Activated T-cell treated with anti-CD3 and anti-CD28 coated beads for 4 hours (primary cell): ENCODE results near the gene TNNT1.
A peak's percentile ranks its signal among the peaks of the same experiment; 100 is the strongest.
"Not testable (repeated sequence)": the region's sequence is repeated elsewhere in the genome, so short reads cannot be mapped to it uniquely, and the experiment has no call there.

Experiments used
- DNase-seq: peaks from one replicate; pipeline ENCODE4 v3.0.0-alpha.2; 2020

TNNT1 gene, protein sequence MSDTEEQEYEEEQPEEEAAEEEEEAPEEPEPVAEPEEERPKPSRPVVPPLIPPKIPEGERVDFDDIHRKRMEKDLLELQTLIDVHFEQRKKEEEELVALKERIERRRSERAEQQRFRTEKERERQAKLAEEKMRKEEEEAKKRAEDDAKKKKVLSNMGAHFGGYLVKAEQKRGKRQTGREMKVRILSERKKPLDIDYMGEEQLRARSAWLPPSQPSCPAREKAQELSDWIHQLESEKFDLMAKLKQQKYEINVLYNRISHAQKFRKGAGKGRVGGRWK

DNA sequence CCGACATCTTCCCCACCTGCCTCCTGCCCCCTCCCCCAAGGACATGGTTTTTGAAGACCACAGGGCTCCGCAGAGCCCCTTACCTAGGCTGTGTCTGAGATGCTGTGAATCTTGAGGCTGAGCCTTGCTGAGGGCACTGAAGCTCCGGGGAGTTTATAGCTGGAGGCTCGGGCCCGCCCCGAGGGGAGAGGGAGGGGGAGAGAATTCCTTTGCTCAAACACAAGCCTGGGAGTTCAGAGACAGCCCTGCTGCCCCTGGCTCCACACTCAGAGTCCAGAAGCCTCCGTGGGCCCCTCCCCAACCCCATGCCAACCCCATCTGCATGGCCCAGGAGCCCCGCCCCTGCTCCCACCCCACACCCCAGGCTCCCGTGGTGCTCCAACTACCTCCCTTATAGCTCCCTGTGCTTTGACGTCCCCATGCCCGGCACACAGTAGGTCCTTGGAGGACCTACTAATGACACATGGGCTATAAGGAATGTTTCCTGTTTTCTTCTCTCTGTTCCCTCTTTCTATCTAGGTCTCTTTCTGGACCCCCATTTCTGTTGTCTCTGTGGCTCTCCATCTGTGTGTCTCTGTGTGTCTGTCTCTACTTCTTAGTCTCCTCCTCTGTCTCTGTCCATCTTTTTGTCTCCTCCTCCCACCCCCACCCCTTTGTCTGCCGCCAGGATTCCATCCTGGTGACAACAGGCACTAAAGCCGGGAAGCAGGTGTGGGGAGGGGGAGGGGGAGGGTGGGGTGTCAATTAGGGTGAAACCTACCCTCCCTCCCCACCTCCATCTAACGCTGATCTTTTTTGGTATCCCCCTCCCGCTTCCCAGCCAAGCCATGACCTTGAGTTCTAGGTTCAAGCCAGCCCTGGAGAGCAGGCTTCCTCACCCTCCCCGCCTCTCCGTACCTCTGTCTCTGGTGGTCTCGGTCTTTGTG lies at the start of gene TNNT1:
Gene TNNT1 (minus strand): TSS at position 129 of the 926 bp plus-strand sequence. CDS start 2,049 bp downstream, outside the sequence.
- no peak for DNase-seq

DNA sequence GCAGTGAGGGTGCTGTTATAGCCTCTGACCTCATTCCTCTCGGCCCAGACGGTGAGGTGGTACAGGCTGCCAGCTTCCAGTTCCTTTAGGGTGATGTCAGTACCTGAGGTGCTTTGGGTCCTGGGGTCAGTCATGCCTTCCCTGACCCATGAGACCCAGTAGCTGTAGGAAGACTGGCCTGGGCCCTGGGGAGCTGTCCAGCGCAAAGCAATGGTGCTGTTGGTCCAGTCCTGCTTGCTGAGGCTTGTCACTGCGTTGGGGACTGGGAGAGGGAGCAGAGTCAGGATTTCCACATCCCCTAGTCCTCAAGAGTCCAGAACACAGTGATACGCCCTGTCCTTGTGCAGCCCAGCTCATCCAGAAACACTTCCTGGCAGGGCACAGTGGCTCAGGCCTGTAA lies 49.6 kb upstream of the TNNT1 start:
- DNase-seq = no peak

DNA sequence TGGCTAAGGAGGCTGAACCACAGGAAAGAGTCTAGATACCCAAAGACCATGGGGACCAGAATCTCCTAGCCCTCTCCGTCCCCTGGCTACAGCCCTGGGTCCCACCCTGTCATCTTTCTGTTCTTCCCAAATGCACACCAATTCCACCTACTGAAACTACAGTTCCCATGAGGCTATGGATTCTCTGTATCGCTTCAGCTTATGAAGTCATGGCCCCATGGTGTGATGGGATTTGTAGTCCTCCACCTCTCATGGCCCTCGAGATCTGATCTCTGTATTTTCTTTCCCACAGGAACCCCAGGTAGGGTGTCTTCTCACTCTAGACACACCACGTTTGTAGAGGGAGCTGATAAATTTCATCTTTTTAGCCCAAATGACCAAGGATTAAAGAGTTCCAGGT lies 48.5 kb upstream of the TNNT1 start:
- no peak for DNase-seq

DNA sequence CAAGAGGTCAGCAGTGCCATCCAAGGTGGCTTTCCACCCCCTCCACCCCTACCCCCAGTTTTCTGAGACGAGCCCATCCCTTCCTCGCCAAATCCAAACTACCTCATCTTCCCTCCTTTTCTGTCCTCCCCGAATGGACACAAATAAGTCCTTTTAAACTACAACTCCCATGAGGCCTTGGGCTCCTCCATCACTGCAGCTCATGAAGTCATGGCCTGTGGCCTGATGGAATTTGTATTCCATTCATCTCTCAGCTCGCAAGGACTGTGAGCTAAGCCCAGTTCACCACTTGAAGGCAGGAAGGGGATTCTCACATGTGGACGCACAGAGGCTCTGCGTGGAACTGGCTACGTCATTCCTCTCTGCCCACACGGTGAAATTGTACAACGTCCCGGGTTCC lies 47.8 kb upstream of the TNNT1 start:
- DNase-seq = no peak

DNA sequence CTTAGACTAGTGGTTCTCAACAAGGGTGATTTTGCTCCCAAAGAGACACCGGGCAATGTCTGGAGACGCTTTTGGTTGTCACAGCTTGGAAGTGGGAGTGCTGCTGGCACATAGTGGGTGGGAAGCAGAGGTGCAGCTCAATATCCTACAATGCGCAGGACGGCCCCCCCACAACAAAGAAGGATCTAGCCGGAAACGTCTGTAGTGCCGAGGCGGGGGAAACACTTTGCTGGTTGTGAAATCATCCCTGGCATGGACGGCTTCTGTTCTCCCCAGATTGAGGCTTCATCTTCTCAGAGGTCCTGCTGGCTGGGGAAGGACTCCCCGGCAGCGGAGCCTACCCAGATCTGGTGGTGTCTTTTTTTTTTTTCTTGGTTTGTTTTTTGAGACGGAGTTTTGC lies 44.5 kb upstream of the TNNT1 start:
- DNase-seq = no peak

DNA sequence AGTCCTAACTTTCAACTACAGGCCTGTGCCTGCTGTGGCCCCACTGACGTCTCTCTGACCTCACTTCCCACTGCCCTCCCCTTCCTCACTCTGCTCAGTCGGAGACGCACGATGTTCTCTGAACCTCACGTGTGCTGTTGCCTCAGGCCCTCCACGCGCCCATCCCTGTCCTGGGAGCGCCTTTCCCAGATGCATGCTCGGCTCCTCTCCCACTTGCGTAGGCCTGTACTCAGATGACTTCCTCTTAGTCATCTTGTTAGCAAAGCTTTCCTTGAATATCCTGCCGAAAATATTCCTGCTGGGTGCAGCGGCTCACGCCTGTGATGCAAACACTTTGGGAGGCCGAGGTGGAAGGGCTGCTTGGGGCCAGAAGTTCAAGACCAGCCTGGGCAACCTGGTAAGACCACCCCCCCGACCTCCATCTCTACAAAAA lies 40.4 kb upstream of the TNNT1 start:
- DNase-seq = no peak

DNA sequence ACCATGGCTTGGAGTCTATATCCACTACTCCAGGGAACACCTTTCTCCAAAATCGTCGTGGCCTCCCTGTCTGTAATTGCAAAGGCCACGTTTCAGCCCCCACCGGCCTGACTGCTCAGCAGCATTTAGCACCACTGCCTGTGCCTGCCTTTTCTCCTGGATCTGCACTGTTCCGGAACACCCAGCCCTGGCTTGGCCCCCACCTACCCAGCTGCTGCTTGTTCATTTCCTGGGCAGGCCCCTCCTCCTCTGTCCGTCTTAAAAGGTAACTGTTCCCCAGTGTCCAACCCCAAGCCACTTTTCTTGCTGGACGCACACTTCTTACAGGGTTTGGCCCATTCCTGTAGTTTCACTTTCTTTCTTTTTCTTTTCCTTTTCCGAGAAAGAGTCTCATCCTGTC lies 39.6 kb upstream of the TNNT1 start:
- no peak for DNase-seq

DNA sequence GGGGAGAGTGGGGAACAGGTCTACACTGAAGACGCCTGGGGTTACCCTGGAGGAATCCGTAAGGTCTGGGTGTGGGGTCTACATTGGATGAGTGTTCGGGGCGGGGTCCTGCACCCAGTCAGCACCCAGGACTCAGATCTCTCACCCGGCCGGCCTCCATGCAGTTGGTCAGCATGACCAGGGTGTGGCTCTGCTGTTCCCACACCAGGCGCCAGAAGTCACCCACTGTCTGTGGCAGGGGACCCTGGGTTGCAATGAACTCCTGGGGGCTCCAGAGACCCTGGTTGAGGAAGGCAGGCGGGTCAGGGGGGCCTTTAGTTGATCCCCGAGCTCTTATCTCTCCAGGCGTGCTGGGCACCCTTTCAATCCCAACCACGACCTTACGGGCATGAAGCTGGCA lies 37.1 kb upstream of the TNNT1 start:
- no peak for DNase-seq

DNA sequence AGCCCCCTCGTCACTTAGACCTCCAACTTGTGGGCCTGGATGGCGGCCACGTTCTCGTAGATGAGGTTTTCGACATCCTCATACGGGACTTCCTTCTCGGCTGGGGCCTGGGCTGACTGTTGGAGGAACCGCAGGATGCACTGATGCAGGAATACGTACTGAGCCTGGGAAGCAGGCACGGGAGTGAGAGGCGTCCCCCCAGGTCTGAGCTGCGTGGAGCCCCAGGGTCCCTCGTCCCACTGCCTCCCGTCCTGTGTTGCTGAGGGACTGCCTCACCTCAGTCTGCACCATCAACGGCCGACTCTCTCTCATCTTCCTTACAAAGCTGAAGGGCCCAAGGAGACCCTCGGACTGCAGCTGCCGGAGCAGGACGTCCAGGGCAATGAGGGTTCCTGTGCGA lies 32.7 kb upstream of the TNNT1 start:
- no peak for DNase-seq

DNA sequence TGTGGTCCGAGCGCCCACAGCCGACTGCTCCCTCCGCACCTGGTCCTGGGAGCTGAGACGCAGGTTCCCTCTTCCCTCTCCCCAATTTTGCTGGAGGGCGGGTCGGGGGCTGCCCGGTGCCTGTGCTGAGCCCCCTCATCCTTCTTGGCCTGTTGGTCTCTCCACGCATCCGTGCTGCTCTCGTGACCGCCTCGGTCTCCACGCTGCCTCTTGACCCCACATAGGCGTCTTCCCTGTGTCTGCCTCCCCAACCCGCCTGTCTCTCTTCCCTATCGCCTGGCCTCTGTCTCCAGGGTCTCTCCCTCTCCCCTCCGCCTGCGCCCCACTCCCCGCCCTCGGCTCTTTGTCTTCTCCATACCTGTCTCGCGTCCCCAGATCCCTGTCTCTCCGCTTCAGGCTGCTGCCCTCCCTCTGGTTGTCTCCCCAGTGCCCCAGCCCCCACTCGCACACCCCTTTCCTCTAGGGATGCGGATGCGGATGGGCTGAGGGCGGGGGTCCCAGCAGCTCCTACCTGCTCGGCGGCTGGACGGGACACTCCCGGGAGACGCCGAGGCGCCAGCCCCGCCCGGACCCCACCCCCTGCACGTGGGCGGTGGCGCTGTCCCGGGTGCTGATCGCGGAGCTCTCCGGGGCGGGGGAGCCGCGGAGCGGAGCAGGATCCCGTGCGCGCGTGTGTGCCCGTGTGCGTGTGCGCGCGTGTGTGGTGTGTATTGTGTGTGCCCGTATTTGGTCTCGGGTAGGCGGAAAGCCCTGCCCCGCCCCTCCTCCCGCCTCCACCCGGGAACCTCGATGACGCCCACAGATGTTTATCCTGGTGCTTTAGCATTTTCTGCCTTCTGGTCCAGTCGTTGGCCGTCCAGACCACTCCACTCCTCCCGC lies 30.8 kb upstream of the TNNT1 start, which contains the start of gene SYT5:
Gene SYT5 (minus strand): TSS at position 684 of the 879 bp plus-strand sequence. CDS start 1,248 bp downstream, outside the sequence.
- peak; percentile 48 for DNase-seq

DNA sequence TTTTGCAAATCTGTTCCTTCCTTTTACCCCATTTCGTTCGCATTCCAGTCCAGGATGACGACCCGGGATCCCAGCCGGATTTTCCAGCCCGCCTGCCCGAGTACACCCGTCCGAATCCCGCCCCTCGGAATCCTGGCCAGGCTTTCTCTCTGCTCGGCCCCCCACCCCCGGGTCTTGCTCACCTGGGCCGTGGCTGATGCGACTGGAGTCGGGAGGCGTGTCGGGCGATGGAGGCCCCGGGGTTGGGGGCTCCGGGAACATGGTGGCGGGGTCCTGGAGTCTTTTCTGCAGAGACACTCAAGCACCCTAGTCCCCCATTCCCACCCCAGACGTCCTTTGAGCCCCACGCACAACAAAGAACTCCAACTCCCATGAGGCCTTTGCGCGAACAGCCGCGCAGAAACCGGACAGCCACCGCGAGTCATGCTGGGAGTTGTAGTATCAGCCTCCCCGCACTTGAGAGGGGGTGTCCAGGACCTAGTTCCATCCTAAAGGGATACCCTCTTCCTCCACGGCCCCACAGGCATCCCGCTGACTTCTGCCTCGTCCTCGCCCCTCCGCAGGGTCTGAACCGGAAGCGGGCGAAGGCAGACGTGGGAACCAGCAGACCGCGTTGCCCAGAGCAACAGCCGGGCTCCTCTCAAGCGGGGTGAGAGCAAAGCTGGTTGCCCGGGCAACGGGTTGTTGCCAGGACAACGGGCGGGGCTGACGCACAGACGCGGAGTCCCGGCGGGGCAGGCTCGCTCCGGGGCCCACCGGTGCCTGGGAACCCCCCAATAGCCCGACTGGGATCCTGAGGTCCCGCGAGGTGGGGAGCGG lies 30.0 kb upstream of the TNNT1 start:
- peak; percentile 89 for DNase-seq

DNA sequence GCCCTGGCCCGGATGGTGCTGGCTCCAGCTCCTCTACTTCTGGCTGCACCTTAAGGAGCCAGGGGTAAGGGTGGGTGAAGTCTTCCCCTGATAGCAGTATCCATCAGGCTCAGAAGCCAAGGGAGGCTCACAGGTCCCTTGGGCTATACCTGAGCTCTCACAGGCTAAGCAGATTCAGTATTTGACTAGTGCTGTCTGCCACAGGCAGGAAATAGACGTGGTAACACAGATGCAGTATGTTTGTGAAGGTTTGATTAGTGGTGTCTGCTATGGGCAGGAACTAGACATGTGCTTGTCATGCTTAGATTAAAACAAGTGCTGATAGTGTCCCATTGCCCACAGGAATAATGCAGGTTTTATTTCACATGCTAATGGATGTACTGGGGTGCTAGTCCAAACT lies 27.1 kb upstream of the TNNT1 start:
- no peak for DNase-seq

DNA sequence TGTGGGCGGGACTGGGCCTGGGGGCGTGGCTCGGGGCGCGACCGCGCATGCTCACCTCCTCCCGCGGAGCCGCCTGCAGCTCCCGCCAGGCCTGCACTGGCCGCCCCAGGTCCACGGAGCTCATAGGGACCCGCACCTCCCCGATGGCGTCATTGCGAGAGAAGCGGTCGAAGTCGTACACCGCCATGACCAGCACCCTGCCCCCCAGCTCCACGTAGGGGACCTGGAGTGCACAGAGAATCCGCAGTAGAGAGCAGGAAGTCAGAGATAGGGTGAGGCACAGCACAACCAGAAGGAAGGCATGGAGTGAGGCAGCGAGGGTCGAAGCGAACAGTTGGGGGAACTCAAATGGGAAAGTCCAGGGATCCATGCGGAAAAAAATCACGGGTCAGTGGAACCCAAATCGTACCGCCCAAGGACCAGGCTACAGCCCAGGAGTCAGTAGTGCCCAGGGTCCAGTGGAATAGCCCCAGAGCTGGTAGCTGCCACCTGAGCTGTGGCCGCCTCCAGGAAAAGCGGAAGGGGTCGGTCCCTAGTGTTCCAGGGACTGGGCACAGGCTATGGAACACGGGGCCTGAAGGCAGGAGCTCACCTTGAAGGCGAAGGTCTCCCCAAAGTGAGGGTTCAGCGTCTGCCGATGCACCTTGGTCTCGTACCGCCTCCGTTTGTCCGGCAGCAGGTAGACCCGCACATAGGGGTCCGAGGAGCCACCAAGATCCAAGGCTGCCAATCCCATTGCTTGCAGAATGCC lies 26.3 kb upstream of the TNNT1 start:
- no peak for DNase-seq

DNA sequence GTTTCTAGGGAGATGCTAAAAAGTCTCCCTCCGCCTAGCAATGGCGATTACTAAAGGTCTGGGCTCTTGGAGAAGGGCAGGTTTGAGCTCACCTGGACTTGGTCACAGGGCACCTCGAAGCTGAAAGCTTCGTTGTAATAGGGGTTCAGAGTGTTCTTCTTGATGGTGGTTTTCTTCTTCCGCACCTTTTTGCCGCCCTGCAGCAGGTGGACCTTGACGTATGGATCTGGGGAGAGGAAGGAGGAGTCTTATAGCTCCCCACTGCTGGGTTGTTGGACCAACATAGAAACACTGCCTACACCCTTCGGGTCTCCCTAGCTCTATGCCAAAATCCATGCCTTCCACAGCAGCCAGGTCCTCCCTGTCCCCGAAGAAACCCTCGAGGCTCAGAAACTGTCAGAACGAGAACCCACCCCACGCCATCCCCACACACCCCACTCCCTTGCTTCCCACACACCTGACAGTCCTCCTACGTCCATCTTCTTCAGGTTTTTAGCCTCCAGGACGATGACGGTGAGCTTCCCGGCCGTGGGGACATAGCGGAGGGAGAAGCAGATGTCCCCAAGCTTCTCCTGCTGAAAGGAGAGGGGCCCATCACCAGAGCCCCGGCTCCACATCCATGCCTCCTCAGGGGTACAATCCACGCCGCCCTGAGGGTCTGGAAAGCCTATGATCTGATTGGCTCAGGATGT lies 25.6 kb upstream of the TNNT1 start:
- no peak for DNase-seq

DNA sequence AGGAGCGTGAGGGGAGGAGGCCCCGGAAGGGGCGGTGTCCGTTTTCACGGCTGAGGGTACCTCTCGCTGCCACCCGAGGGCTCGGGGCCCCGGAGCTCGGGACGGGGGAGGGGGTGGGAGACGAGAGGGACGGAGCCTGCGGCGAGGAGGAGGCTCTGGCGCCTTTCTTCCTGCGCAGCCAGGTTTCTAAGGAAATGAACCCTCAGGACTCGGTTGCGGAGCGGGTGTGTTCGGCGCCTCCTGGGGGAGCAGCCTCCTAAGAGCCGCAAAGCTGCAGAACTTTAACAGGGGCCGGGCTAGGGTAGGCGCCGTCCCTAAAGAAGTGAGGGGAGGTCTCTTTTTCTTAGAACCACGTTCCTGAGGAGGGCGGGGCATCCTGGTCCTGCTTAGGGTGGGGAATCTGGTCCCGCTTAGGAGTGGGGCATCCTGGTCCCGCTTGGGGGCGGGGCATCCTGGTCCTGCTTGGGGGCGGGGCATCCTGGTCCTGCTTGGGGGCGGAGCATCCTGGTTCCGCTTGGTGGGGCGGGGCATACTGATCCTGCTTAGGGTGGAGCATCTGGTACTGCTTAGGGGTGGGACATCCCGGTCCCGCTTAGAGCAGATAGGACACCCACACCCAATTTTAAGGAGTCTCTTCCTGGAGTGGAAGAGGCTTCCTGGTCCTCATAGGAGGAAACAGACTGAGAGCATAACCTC lies 24.9 kb upstream of the TNNT1 start:
- DNase-seq = no peak

DNA sequence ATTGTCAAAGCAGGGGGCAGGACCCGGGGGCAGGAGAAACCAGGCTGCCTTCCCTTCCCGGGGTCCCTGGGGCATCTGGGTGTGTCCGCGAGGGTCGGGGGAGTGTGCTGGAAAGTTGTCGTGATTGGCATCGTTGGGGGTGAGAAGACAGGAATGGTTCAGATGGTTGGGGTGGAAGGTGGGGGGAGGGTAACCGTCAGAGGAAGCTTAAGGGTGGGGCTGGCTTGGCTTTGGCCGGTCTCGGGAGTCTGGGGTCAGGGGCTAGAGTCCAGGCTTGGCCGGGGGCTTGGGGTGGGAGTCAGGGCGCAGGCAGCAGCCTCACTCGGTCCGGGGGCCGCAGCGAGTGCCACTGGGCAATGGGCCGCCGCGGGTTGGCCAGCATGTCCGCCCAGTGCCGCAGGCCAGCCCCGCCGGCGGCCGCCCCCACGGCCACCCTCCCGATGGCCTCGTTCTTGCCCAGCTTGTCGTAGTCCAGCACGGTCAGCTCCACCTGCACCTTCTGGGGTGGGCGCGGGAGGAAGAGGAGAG lies 24.2 kb upstream of the TNNT1 start:
- no peak for DNase-seq

DNA sequence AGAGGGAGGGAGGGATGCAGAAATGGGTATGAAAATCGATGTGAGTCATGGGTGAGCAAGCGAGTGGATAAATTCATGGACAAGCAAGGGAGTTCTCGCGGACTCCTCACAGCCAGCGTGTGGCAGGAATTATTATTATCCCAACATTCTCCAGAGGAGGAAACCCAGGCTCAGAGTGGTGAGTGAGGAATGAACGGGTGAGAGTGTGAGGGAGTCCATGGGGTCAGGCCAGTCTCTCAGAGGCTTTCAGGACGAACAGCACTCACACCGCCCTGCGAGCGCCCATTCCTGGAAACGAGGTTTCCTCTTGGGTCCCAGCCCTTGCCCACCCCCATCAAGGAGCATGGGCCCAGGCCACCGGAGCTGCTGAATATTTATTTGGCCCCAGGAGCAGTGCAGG lies 23.7 kb upstream of the TNNT1 start:
- no peak for DNase-seq

DNA sequence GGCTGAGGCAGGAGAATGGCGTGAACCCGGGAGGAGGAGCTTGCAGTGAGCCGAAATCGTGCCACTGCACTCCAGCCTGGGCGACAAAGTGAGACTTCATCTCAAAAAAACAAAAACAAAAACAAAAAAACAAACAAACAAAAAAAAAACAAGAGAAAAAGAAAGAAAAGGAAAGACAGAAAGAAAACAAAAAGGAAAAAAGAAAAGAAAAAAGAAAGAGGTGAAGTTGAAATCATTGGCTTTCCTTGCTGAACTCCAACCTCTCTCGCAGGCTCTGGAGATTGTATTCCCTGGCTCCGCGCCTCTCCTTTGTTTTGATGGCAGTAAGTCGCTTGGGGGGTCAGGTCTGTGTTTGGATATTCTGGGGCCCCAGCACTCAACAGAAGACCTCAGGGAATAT lies 23.3 kb upstream of the TNNT1 start:
- DNase-seq = not testable (repeated sequence)

DNA sequence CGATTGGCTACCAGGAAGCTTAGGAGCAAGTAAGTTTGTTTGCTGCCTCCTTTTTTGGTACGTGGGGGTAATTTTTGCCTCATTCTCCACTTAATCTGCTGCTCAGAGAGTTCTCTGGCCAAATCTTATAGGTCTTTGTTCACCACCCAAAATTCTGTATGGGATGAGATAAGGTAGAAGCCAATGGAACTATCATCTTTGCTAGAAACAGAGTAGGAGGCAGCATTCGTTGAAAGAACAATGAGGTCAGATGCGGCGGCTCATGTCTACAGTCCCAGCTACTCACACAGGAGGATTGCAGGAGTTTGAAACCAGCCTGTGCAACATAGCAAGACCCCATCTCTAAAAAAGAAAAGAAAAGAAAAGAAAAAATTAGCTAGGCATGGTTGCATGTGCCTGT lies 22.4 kb upstream of the TNNT1 start:
- no peak for DNase-seq

DNA sequence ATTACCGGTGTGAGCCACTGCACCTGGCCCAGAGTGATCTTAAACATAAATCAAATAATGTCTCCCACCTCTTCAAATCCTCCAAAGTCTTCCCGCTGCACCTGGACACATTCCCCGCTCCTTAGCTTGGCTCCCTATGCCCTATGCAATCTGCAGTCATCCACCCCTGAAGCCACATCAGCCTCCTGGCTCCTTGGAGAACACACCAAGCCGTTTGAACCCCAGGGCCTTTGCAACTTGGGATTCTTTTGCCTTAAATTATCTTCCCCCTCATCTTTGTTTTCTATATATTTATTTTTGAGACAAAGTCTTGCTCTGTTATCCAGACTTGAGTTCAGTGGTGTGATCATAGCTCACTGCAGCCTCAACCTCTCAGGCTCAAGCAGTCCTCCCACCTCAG lies 20.1 kb upstream of the TNNT1 start:
- no peak for DNase-seq
